ENCODE measurements around the gene APH1B. TPM values are rescaled to one million over a fixed set of nuclear protein-coding genes. Genes with fewer than 3 reads are reported as not detected.

The APH1B gene
- total RNA-seq, 1 experiment from 2014 or later, result 15.2 TPM

DNA sequence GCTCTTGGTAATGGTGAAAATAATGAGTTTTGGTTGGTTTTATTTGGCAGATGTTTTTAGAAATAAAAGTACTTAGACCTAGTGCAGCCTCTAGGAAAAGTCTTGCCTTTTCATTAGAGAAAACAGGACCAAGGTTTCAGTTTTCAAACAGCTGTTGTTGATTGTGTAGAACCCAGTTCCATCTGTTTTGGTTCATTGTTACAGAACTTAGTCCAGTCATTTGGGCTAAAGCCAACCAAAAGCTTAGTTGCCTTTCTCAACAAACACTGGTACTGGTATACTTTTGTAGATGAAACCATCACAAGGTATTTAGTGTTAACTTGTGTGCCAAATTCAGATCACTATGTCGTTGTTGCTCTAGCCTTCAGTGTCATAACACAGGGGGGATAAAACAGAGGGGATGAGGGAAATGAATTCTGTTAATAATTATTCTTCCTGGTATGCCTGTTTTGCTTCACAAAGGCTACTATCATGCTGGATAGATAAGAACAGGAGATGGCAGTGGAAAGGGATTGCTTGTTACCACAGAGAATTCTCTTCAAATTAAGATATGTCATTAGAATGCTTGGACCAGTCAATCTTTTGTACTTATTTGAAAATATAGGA is 12.6 kb upstream of the APH1B start:
- H3K27me3 ChIP-seq, result no peaks in the 10 kb centered on the region
- DNase-seq, result peak; percentile 28 to 83
- H3K27ac ChIP-seq, result peak overlapping the region; percentile 33
- peaks cover 23% of the 10 kb centered on the region for H3K4me1 ChIP-seq
- no peaks in the 10 kb centered on the region for H3K9me3 ChIP-seq (replicated peaks)
- no peak overlapping the region for H3K4me3 ChIP-seq
- H3K36me3 ChIP-seq, result peaks cover 12% of the 10 kb centered on the region

- H3K9me3 ChIP-seq (replicated peaks), result no peaks in the 10 kb centered on the region
- no peaks in the 10 kb centered on the region for H3K36me3 ChIP-seq
- H3K27me3 ChIP-seq, result no peaks in the 10 kb centered on the region
- no peak overlapping the region for H3K27ac ChIP-seq
- H3K4me3 ChIP-seq, result no peak overlapping the region
- H3K4me1 ChIP-seq, result no peaks in the 10 kb centered on the region
- no peak for DNase-seq
Observed at GRCh38 chr15:63274427-63274826, 3.0 kb upstream of the APH1B start.

- no peaks in the 10 kb centered on the region for H3K36me3 ChIP-seq
- H3K9me3 ChIP-seq (replicated peaks), result no peaks in the 10 kb centered on the region
- H3K27me3 ChIP-seq, result no peaks in the 10 kb centered on the region
- H3K4me1 ChIP-seq, result no peaks in the 10 kb centered on the region
- DNase-seq, result no peak
- H3K27ac ChIP-seq, result peak overlapping the region; percentile 79
- H3K4me3 ChIP-seq, result peak overlapping the region; percentile 100
Observed at GRCh38 chr15:63276342-63277037, 915 bp upstream of the APH1B start.

- Histone ChIP-seq H3K4me3 (peak overlapping the region; percentile 100), H3K36me3 (peaks cover 3% of the 10 kb centered on the region; the same call in 1 of the 2 replicates), H3K27ac (peak overlapping the region; percentile 85), H3K27me3 (no peaks in the 10 kb centered on the region), H3K9me3 (replicated peaks) (no peaks in the 10 kb centered on the region), H3K4me1 (no peaks in the 10 kb centered on the region)
- DNase-seq, result no peak
Observed at GRCh38 chr15:63277893-63278456, 570 bp downstream of the APH1B start.

DNA sequence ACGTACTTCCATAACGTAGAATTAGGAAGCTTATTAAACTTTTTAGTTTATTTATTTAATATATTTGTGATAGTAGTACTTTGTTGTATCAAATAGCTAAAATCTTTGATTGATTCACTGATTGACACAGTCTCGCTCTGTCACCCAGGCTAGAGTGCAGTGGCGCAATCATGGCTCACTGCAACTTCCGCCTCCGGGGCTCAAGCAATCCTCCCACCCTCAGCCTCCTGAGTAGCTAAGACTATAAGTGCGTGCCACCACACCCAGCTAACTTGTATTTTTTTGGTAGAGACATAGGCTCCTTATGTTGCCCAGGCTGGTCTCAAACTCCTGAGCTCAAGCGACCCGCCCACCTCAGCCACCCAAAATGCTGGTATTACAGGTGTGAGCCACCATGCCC is 5.7 kb downstream of the APH1B start:
- DNase-seq, result no peak
- Histone ChIP-seq H3K27ac (no peak overlapping the region), H3K9me3 (replicated peaks) (no peaks in the 10 kb centered on the region), H3K27me3 (no peaks in the 10 kb centered on the region), H3K36me3 (peaks cover 3% of the 10 kb centered on the region; the same call in 1 of the 2 replicates), H3K4me1 (peaks cover 6% of the 10 kb centered on the region; the same call in 1 of the 2 replicates), H3K4me3 (no peak overlapping the region)

- H3K9me3 ChIP-seq (replicated peaks), result no peaks in the 10 kb centered on the region
- peaks cover 3% of the 10 kb centered on the region; the same call in 1 of the 2 replicates for H3K36me3 ChIP-seq
- no peak overlapping the region for H3K27ac ChIP-seq
- DNase-seq, result no peak
- H3K4me1 ChIP-seq, result peaks cover 6% of the 10 kb centered on the region; the same call in 1 of the 2 replicates
- no peak overlapping the region for H3K4me3 ChIP-seq
- H3K27me3 ChIP-seq, result no peaks in the 10 kb centered on the region
Observed at GRCh38 chr15:63284335-63284734, 6.9 kb downstream of the APH1B start.

- Histone ChIP-seq H3K27ac (no peak overlapping the region), H3K27me3 (no peaks in the 10 kb centered on the region), H3K36me3 (peaks cover under 1% of the 10 kb centered on the region; the same call in 1 of the 2 replicates), H3K4me3 (no peak overlapping the region), H3K4me1 (peaks cover 6% of the 10 kb centered on the region), H3K9me3 (replicated peaks) (no peaks in the 10 kb centered on the region)
- peak in 1 of 2 experiments; percentile 26 for DNase-seq
Observed at GRCh38 chr15:63287109-63287508, 9.7 kb downstream of the APH1B start.

DNA sequence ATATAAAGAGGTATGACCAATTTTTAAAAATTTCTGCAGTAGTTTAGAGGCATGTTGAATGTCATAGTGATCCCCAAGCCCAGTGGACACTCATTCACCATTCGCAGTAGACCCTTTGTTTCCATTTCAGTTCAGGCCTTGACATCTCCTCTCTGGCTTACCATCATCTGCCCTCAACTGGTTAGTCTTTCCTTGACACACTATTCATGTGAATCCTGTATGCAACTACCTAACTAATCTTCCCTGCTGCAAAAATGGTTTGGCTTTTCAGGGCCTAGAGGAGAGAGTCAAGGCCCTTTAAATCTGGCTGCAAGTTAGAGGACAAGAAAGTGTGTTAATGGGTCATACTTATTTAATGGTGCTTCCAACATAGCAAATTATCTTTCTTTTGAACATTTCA is 10.9 kb downstream of the APH1B start:
- H3K27me3 ChIP-seq, result no peaks in the 10 kb centered on the region
- no peaks in the 10 kb centered on the region for H3K36me3 ChIP-seq
- no peak for DNase-seq
- H3K9me3 ChIP-seq (replicated peaks), result no peaks in the 10 kb centered on the region
- peaks cover 6% of the 10 kb centered on the region for H3K4me1 ChIP-seq
- H3K27ac ChIP-seq, result no peak overlapping the region
- no peak overlapping the region for H3K4me3 ChIP-seq

- Histone ChIP-seq H3K27me3 (no peaks in the 10 kb centered on the region), H3K27ac (no peak overlapping the region), H3K4me1 (peaks cover 6% of the 10 kb centered on the region), H3K9me3 (replicated peaks) (no peaks in the 10 kb centered on the region), H3K4me3 (no peak overlapping the region), H3K36me3 (no peaks in the 10 kb centered on the region)
- DNase-seq, result peak in 1 of 2 experiments; percentile 76
Observed at GRCh38 chr15:63288778-63289378, 11.5 kb downstream of the APH1B start.

GRCh38 chr15:63291507-63291906 is 14.1 kb downstream of the APH1B start:
- no peaks in the 10 kb centered on the region for H3K36me3 ChIP-seq
- no peak overlapping the region for H3K27ac ChIP-seq
- no peak for DNase-seq

GRCh38 chr15:63292241-63292640 is 14.8 kb downstream of the APH1B start:
- no peak overlapping the region for H3K27ac ChIP-seq
- no peaks in the 10 kb centered on the region for H3K27me3 ChIP-seq
- H3K36me3 ChIP-seq, result no peaks in the 10 kb centered on the region
- peaks cover 2% of the 10 kb centered on the region for H3K4me1 ChIP-seq
- no peaks in the 10 kb centered on the region for H3K9me3 ChIP-seq (replicated peaks)
- no peak for DNase-seq
- H3K4me3 ChIP-seq, result no peak overlapping the region

More at GRCh38 chr15:63291507-63291906, 14.1 kb downstream of the APH1B start:
- Histone ChIP-seq H3K9me3 (replicated peaks) (no peaks in the 10 kb centered on the region), H3K4me1 (peaks cover 6% of the 10 kb centered on the region), H3K4me3 (no peak overlapping the region), H3K27me3 (no peaks in the 10 kb centered on the region)

DNA sequence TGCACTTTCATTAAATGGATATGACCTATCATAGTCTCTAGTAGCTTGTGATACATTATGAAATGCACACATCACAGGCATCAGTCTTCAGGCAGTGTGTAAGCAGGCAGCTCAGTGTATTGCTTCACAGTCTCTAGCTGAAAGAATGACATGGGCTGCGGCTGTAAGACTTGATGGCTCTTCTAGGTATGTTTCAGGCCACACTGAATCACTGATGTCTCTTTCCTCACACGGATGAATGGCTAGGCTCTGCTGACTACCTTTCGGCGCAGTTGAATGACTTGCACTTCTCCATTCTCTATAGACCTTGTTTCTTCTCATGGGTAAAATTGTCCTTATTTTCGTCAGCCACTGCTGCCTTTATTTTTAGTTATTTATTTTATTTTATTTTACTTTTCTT is 15.4 kb downstream of the APH1B start:
- no peaks in the 10 kb centered on the region for H3K36me3 ChIP-seq
- H3K4me3 ChIP-seq, result no peak overlapping the region
- DNase-seq, result no peak
- H3K9me3 ChIP-seq (replicated peaks), result no peaks in the 10 kb centered on the region
- no peaks in the 10 kb centered on the region; the same call in 1 of the 2 replicates for H3K4me1 ChIP-seq
- no peak overlapping the region for H3K27ac ChIP-seq
- H3K27me3 ChIP-seq, result no peaks in the 10 kb centered on the region

- no peaks in the 10 kb centered on the region; the same call in 1 of the 2 replicates for H3K4me1 ChIP-seq
- H3K36me3 ChIP-seq, result 0 out of 2 replicates have a peak, but pooled peaks cover 2% of the 10 kb centered on the region
- H3K27me3 ChIP-seq, result no peaks in the 10 kb centered on the region
- H3K4me3 ChIP-seq, result no peak overlapping the region
- no peaks in the 10 kb centered on the region for H3K9me3 ChIP-seq (replicated peaks)
- no peak for DNase-seq
- no peak overlapping the region for H3K27ac ChIP-seq
Observed at GRCh38 chr15:63294359-63294758, 17.0 kb downstream of the APH1B start.

GRCh38 chr15:63295341-63295740 is 17.9 kb downstream of the APH1B start:
- Histone ChIP-seq H3K9me3 (replicated peaks) (no peaks in the 10 kb centered on the region), H3K36me3 (0 out of 2 replicates have a peak, but pooled peaks cover 2% of the 10 kb centered on the region), H3K27me3 (no peaks in the 10 kb centered on the region), H3K27ac (no peak overlapping the region), H3K4me3 (no peak overlapping the region), H3K4me1 (no peaks in the 10 kb centered on the region; the same call in 1 of the 2 replicates)
- no peak for DNase-seq

GRCh38 chr15:63296195-63296594 is 18.8 kb downstream of the APH1B start:
- no peaks in the 10 kb centered on the region for H3K9me3 ChIP-seq (replicated peaks)
- peak in 1 of 2 experiments; percentile 9 for DNase-seq
- H3K27me3 ChIP-seq, result no peaks in the 10 kb centered on the region
- no peak overlapping the region for H3K4me3 ChIP-seq
- H3K4me1 ChIP-seq, result no peaks in the 10 kb centered on the region; the same call in 1 of the 2 replicates
- H3K27ac ChIP-seq, result no peak overlapping the region
- 0 out of 2 replicates have a peak, but pooled peaks cover 2% of the 10 kb centered on the region for H3K36me3 ChIP-seq

Measured in SJCRH30 (cell line).